Stimulated activated CD8-positive, alpha-beta memory T cell treated with anti-CD3 and anti-CD28 coated beads, Interleukin-4, amount 100 ng/mL, for 4 hours (primary cell): Measurements from ENCODE around the gene POLR3C.
A peak's percentile ranks its signal among the peaks of the same experiment; 100 is the strongest.

ENCODE experiments used
- DNase-seq, 2 donors: peaks; one replicate each; pipeline ENCODE4 v3.0.0-alpha.2; 2020; ENCODE audit warnings: low read depth in 2 of 2, low spot score in 1 of 2

The POLR3C gene

GRCh38 chr1:145871994-145872924 lies 48.3 kb downstream of the POLR3C start:
- DNase-seq: no peak

- no peak for DNase-seq
Measured at GRCh38 chr1:145874646-145875045, 50.6 kb downstream of the POLR3C start.

- DNase-seq: no peak
Measured at GRCh38 chr1:145877923-145878486, 54.0 kb downstream of the POLR3C start.

GRCh38 chr1:145878724-145879123 lies 54.7 kb downstream of the POLR3C start:
- DNase-seq: no peak

- DNase-seq: no peak
Measured at GRCh38 chr1:145879775-145880174, 55.8 kb downstream of the POLR3C start.

GRCh38 chr1:145884675-145885074 lies 60.7 kb downstream of the POLR3C start:
- no peak for DNase-seq

GRCh38 chr1:145885738-145886287 lies 61.8 kb downstream of the POLR3C start, which contains the start of gene ANKRD35:
ANKRD35 (minus strand) TSS chr1:145885866; CDS start chr1:145885758, 108 bp downstream.
- DNase-seq: peak; percentile 62 to 76

GRCh38 chr1:145886390-145886789 lies 62.4 kb downstream of the POLR3C start:
- no peak for DNase-seq

- DNase-seq: no peak
Measured at GRCh38 chr1:145886816-145887215, 62.8 kb downstream of the POLR3C start.

GRCh38 chr1:145887631-145888030 lies 63.6 kb downstream of the POLR3C start:
- DNase-seq: no peak

- no peak for DNase-seq
Measured at GRCh38 chr1:145889722-145890121, 65.7 kb downstream of the POLR3C start.

- DNase-seq: no peak
Measured at GRCh38 chr1:145891143-145891542, 67.1 kb downstream of the POLR3C start.

- no peak for DNase-seq
Measured at GRCh38 chr1:145891587-145892485, 67.8 kb downstream of the POLR3C start.

GRCh38 chr1:145892486-145893087 lies 68.6 kb downstream of the POLR3C start:
- no peak for DNase-seq

- DNase-seq: no peak
Measured at GRCh38 chr1:145893306-145894055, 69.5 kb downstream of the POLR3C start.
